Type B pancreatic cell (in vitro differentiated cells): ENCODE data around the gene PHC3. TPM values are rescaled to one million over a fixed set of nuclear protein-coding genes. Genes with fewer than 3 reads are reported as not detected.

Experiments
- DNase-seq: peaks from one replicate; pipeline ENCODE4 v3.0.0; 2021; ENCODE audit warnings: mixed read lengths; ENCODE audit not compliant: unreplicated experiment; ENCODE audit errors: extremely low spot score
- H3K27ac Mint-ChIP-seq: 2 replicates; pipeline ENCODE4 v1.8.0; 2021; ENCODE audit warnings: mild to moderate bottlenecking, mixed read lengths
- H3K27me3 Mint-ChIP-seq: 2 replicates; pipeline ENCODE4 v1.8.0; 2021; ENCODE audit warnings: mixed read lengths
- H3K36me3 Mint-ChIP-seq: 2 replicates; pipeline ENCODE4 v1.8.0; 2021; ENCODE audit warnings: mixed read lengths
- H3K4me1 Mint-ChIP-seq: one replicate; pipeline ENCODE4 v1.8.0; 2021; ENCODE audit warnings: mixed read lengths; ENCODE audit not compliant: unreplicated experiment
- H3K4me3 Mint-ChIP-seq: 2 replicates; pipeline ENCODE4 v1.8.0; 2021; ENCODE audit warnings: mild to moderate bottlenecking, mixed read lengths
- H3K9me3 Mint-ChIP-seq: 2 replicates; pipeline ENCODE4 v1.8.0; 2021; ENCODE audit warnings: mixed read lengths
- CTCF ChIP-seq: fragments of 200-600 bp; sonication (generic); conservative IDR thresholded peaks from 2 replicates; pipeline ENCODE4 v1.5.0; 2021; ENCODE audit warnings: antibody characterized with exemption, mild to moderate bottlenecking
- total RNA-seq: library from RNA; stranded (reverse); gene quantifications from 2 replicates; pipeline ENCODE4 v1.2.1, GENCODE V29; 2021; ENCODE audit warnings: low replicate concordance

PHC3 gene
- total RNA-seq, 1 donor from 2014 or later = 49.3 TPM

- DNase-seq = no peak
- Mint-ChIP-seq H3K9me3 (peaks cover 4% of the 10 kb centered on the region), H3K27ac (no peak overlapping the region), H3K4me1 (peaks cover 20% of the 10 kb centered on the region), H3K4me3 (no peak overlapping the region), H3K36me3 (peaks cover 35% of the 10 kb centered on the region), H3K27me3 (no peaks in the 10 kb centered on the region)
- TF ChIP-seq CTCF = no peak
Observed at GRCh38 chr3:170155604-170156003, 25.9 kb downstream of the PHC3 start.

GRCh38 chr3:170154569-170155143 lies 26.9 kb downstream of the PHC3 start:
- Mint-ChIP-seq H3K36me3 (peaks cover 29% of the 10 kb centered on the region), H3K9me3 (peaks cover 4% of the 10 kb centered on the region), H3K27me3 (no peaks in the 10 kb centered on the region), H3K27ac (no peak overlapping the region), H3K4me3 (no peak overlapping the region), H3K4me1 (peaks cover 14% of the 10 kb centered on the region)
- no peak for TF ChIP-seq CTCF
- DNase-seq = no peak

- Mint-ChIP-seq H3K36me3 (peaks cover 25% of the 10 kb centered on the region), H3K4me3 (no peak overlapping the region), H3K9me3 (peaks cover 4% of the 10 kb centered on the region), H3K4me1 (peaks cover 14% of the 10 kb centered on the region), H3K27me3 (no peaks in the 10 kb centered on the region), H3K27ac (no peak overlapping the region)
- no peak for DNase-seq
- no peak for TF ChIP-seq CTCF
Observed at GRCh38 chr3:170154084-170154483, 27.4 kb downstream of the PHC3 start.

GRCh38 chr3:170151536-170151935 lies 30.0 kb downstream of the PHC3 start:
- no peaks in the 10 kb centered on the region for H3K27me3 Mint-ChIP-seq
- no peak overlapping the region for H3K27ac Mint-ChIP-seq

GRCh38 chr3:170149016-170149415 lies 32.5 kb downstream of the PHC3 start:
- DNase-seq = no peak
- peaks cover 4% of the 10 kb centered on the region for H3K9me3 Mint-ChIP-seq
- peaks cover 4% of the 10 kb centered on the region for H3K4me1 Mint-ChIP-seq
- H3K4me3 Mint-ChIP-seq = no peak overlapping the region
- H3K27ac Mint-ChIP-seq = no peak overlapping the region
- TF ChIP-seq CTCF = no peak
- peaks cover 24% of the 10 kb centered on the region for H3K36me3 Mint-ChIP-seq
- no peaks in the 10 kb centered on the region for H3K27me3 Mint-ChIP-seq

More at GRCh38 chr3:170151536-170151935, 30.0 kb downstream of the PHC3 start:
- Mint-ChIP-seq H3K9me3 (peaks cover 4% of the 10 kb centered on the region), H3K4me1 (peaks cover 14% of the 10 kb centered on the region), H3K36me3 (peaks cover 24% of the 10 kb centered on the region), H3K4me3 (no peak overlapping the region)
- no peak for DNase-seq
- TF ChIP-seq CTCF = no peak

GRCh38 chr3:170145278-170145677 lies 36.3 kb downstream of the PHC3 start:
- H3K36me3 Mint-ChIP-seq = peaks cover 23% of the 10 kb centered on the region

More at GRCh38 chr3:170145278-170145677, 36.3 kb downstream of the PHC3 start:
- Mint-ChIP-seq H3K27me3 (no peaks in the 10 kb centered on the region), H3K27ac (no peak overlapping the region), H3K4me3 (no peak overlapping the region), H3K9me3 (no peaks in the 10 kb centered on the region), H3K4me1 (no peaks in the 10 kb centered on the region)
- no peak for TF ChIP-seq CTCF
- no peak for DNase-seq
